GM21576 (cell line): ENCODE data around the gene TBPL2.
"Not testable (repeated sequence)": the region's sequence is repeated elsewhere in the genome, so short reads cannot be mapped to it uniquely, and the experiment has no call there.

Experiments used
- ATAC-seq: cut with Tn5 transposase; IDR thresholded peaks from one replicate; pipeline ENCODE4 v1.9.1; 2021; ENCODE audit warnings: mild to moderate bottlenecking, moderate library complexity; ENCODE audit not compliant: unreplicated experiment

Gene TBPL2

GRCh38 chr14:55446127-55446736 lies 5.8 kb upstream of the TBPL2 start:
- peak; percentile 49 for ATAC-seq

- ATAC-seq: no peak
Measured at GRCh38 chr14:55441286-55441685, 870 bp upstream of the TBPL2 start.

GRCh38 chr14:55438066-55438683 lies 2.2 kb downstream of the TBPL2 start:
- no peak for ATAC-seq

- ATAC-seq: no peak
Measured at GRCh38 chr14:55436931-55437330, 3.5 kb downstream of the TBPL2 start.

GRCh38 chr14:55436519-55436918 lies 3.9 kb downstream of the TBPL2 start:
- no peak for ATAC-seq

- no peak for ATAC-seq
Measured at GRCh38 chr14:55434805-55435174, 5.6 kb downstream of the TBPL2 start.

GRCh38 chr14:55433880-55434804 lies 6.3 kb downstream of the TBPL2 start:
- ATAC-seq: no peak

- no peak for ATAC-seq
Measured at GRCh38 chr14:55432628-55433027, 7.8 kb downstream of the TBPL2 start.

GRCh38 chr14:55430024-55430690 lies 10.3 kb downstream of the TBPL2 start:
- ATAC-seq: peak; percentile 77

GRCh38 chr14:55427439-55427838 lies 13.0 kb downstream of the TBPL2 start:
- no peak for ATAC-seq

GRCh38 chr14:55426891-55427290 lies 13.5 kb downstream of the TBPL2 start:
- no peak for ATAC-seq

- ATAC-seq: no peak
Measured at GRCh38 chr14:55425091-55425490, 15.3 kb downstream of the TBPL2 start.

- ATAC-seq: no peak
Measured at GRCh38 chr14:55423969-55424368, 16.4 kb downstream of the TBPL2 start.

GRCh38 chr14:55422338-55422737 lies 18.1 kb downstream of the TBPL2 start:
- ATAC-seq: not testable (repeated sequence)

GRCh38 chr14:55419663-55420062 lies 20.8 kb downstream of the TBPL2 start:
- ATAC-seq: no peak

GRCh38 chr14:55418411-55418810 lies 22.0 kb downstream of the TBPL2 start:
- ATAC-seq: no peak

GRCh38 chr14:55417955-55418354 lies 22.5 kb downstream of the TBPL2 start:
- ATAC-seq: no peak

- no peak for ATAC-seq
Measured at GRCh38 chr14:55416866-55417265, 23.6 kb downstream of the TBPL2 start.

- ATAC-seq: no peak
Measured at GRCh38 chr14:55414551-55414950, 25.9 kb downstream of the TBPL2 start.

- no peak for ATAC-seq
Measured at GRCh38 chr14:55412676-55413075, 27.7 kb downstream of the TBPL2 start.
